GM12878 (cell line): ENCODE data around the gene BEGAIN. TPM values are rescaled to one million over a fixed set of nuclear protein-coding genes. Genes with fewer than 3 reads are reported as not detected.

Experiments used
- ATAC-seq: fragments of 200-7000 bp; cut with Tn5 transposase; 3 replicates; pipeline ENCODE4 v1.9.1; 2020; ENCODE audit warnings: mild to moderate bottlenecking, moderate library complexity
- BruUV-seq: library from RNA; stranded (reverse); fragments of 400-500 nt; replicated peaks from 2 replicates; lab custom pipeline; 2021; lab: Mats Ljungman, UMichigan
- CTCF ChIA-PET: fragments of 300-600 bp; sonication (Branson Sonifier 250); formaldehyde crosslinking; extraction: SDS; loops from one replicate; lab custom pipeline; 2021; ENCODE audit warnings: inconsistent platforms; lab: Yijun Ruan, JAX
- POLR2A ChIA-PET: fragments of 350-600 bp; formaldehyde crosslinking; extraction: SDS; loops from one replicate; lab custom pipeline; 2021; ENCODE audit warnings: inconsistent platforms; lab: Charles Lee
- RAD21 ChIA-PET: fragments of 300-600 bp; sonication (Branson Sonifier 250); formaldehyde crosslinking; loops from one replicate; lab custom pipeline; 2023; ENCODE audit warnings: antibody characterized with exemption; ENCODE audit not compliant: unreplicated experiment; lab: Charles Lee
- SMC1A ChIA-PET: fragments of 300-600 bp; sonication (Branson Sonifier 250); formaldehyde crosslinking; loops from one replicate; lab custom pipeline; 2023; ENCODE audit not compliant: unreplicated experiment, uncharacterized antibody; lab: Charles Lee
- DNase-seq: peaks from one replicate; pipeline ENCODE4 v3.0.0-alpha.2; 2011; ENCODE audit warnings: low read depth, low spot score
- FAIRE-seq: peaks from 3 replicates; lab custom pipeline; 2011; peaks lifted over from hg19 to GRCh38; lab: Jason Lieb, UNC
- H2AFZ ChIP-seq: 2 replicates; pipeline ENCODE4 v1.6.0; 2011; ENCODE audit warnings: low read depth, low read length, control low read depth; ENCODE audit not compliant: control insufficient read depth
- H3K27ac ChIP-seq: 2 replicates; pipeline ENCODE4 v1.5.1; 2011; ENCODE audit warnings: control low read depth; ENCODE audit not compliant: control insufficient read depth, insufficient read depth
- H3K27me3 ChIP-seq, 2 experiments: replicated peaks in 1 of 2; 2 replicates each; pipeline versions ENCODE4 v1.6.0 to v1.6.1; 2011; ENCODE audit warnings: low read length in 1 of 2; ENCODE audit not compliant: control insufficient read depth in 2 of 2, insufficient read depth in 2 of 2
- H3K36me3 ChIP-seq, 2 experiments: 2 replicates each; pipeline ENCODE4 v1.5.1; 2011; ENCODE audit warnings: low read length in 1 of 2; ENCODE audit not compliant: control insufficient read depth in 2 of 2, insufficient read depth in 2 of 2
- H3K4me1 ChIP-seq: 2 replicates; pipeline ENCODE4 v1.6.1; 2011; ENCODE audit warnings: mild to moderate bottlenecking, low read length, moderate library complexity, mixed read lengths; ENCODE audit not compliant: control insufficient read depth, insufficient read depth
- H3K4me2 ChIP-seq: 2 replicates; pipeline ENCODE4 v1.6.0; 2011; ENCODE audit warnings: control low read depth; ENCODE audit not compliant: control insufficient read depth, insufficient read depth
- H3K4me3 ChIP-seq: fragments of 200-600 bp; sonication (generic); 2 replicates; pipeline ENCODE4 v1.5.1; 2016
- H3K79me2 ChIP-seq: 2 replicates; pipeline ENCODE4 v1.6.0; 2011; ENCODE audit warnings: low read length; ENCODE audit not compliant: control insufficient read depth, insufficient read depth
- H3K9ac ChIP-seq: 2 replicates; pipeline ENCODE4 v1.8.0; 2011; ENCODE audit warnings: low read length, control low read depth, mixed read lengths; ENCODE audit not compliant: control insufficient read depth, insufficient read depth
- H3K9me3 ChIP-seq: replicated peaks from 3 replicates; pipeline ENCODE4 v1.5.1; 2011; ENCODE audit warnings: mild to moderate bottlenecking, low read length; ENCODE audit not compliant: control insufficient read depth, insufficient read depth
- H4K20me1 ChIP-seq: 2 replicates; pipeline ENCODE4 v1.6.0; 2011; ENCODE audit not compliant: control insufficient read depth, insufficient read depth
- GABPA ChIP-seq: IDR thresholded peaks from 2 replicates; pipeline ENCODE4 v1.6.1; 2014; ENCODE audit warnings: antibody characterized with exemption, low read depth, mild to moderate bottlenecking, inconsistent platforms
- HCFC1 ChIP-seq: fragments of 150-350 bp; IDR thresholded peaks from 2 replicates; pipeline ENCODE4 v1.6.1; 2014; ENCODE audit warnings: low read length
- NFYB ChIP-seq: IDR thresholded peaks from 2 replicates; pipeline ENCODE4 v1.6.1; 2011; ENCODE audit warnings: low read depth, mild to moderate bottlenecking, low read length, improper control_type of control experiment, moderate library complexity; ENCODE audit not compliant: insufficient read depth
- SMAD1 ChIP-seq: fragments of 450-650 bp; IDR thresholded peaks from 2 replicates; pipeline ENCODE4 v1.6.1; 2018; ENCODE audit warnings: mild to moderate bottlenecking, low read depth; ENCODE audit not compliant: partially characterized antibody
- ZNF274 ChIP-seq: IDR thresholded peaks from one replicate; pipeline ENCODE4 v1.8.0; 2011; ENCODE audit not compliant: insufficient read length, insufficient read depth
- WGBS: methylation state at CpG from one replicate; pipeline ENCODE4 v1.1.6; 2016; ENCODE audit warnings: low lambda C conversion rate; ENCODE audit not compliant: insufficient replicate concordance, insufficient coverage; ENCODE audit errors: missing lambda C conversion rate; 5-methylcytosine and 5-hydroxymethylcytosine counted together
- in situ Hi-C: fragments of 300-500 bp; cut with MboI; formaldehyde crosslinking; loops from 9 replicates; pipeline ENCODE4 v1.14.3; 2018; ENCODE audit warnings: mixed read lengths
- intact Hi-C: fragments of 100-400 bp; cut with micrococcal nuclease; formaldehyde crosslinking; loops from one replicate; pipeline ENCODE4 v1.14.2; 2022; ENCODE audit not compliant: unreplicated experiment
- polyA plus RNA-seq, 11 experiments: library from polyadenylated mRNA; depleted of rRNA in 4 of 11; unstranded in 6 of 11; stranded (reverse) in 5 of 11; fragments of >200 nt; fragmentation: Nextera tagmentation in 4 of 11; fragmentation: Illumina TruSeq in 1 of 11; extraction: Ambion mirVana in 4 of 11; extraction: Trizol in 1 of 11; gene quantifications; 1 replicate in 1 of 11; 2 replicates in 10 of 11; pipeline versions ENCODE4 v1.2.1 to v1.2.3, GENCODE V29; 2011 to 2016; ENCODE audit warnings: inconsistent platforms in 2 of 11, missing spikeins in 2 of 11, low read depth in 1 of 11
- total RNA-seq, 4 experiments: library from RNA; depleted of rRNA in 3 of 4; stranded (reverse); fragments of >200 nt in 3 of 4; fragmentation: Illumina TruSeq in 1 of 4; extraction: Trizol in 1 of 4; gene quantifications; 2 replicates each; pipeline versions ENCODE4 v1.2.1 to v1.2.3, GENCODE V29; 2013 to 2021
- TF ChIP-seq, protein P1 (sequence below): fragments of 450-650 bp; IDR thresholded peaks from 2 replicates; pipeline ENCODE4 v1.6.1; 2017; ENCODE audit warnings: low read depth, mild to moderate bottlenecking, moderate library complexity
- TF ChIP-seq, protein P2 (sequence below): fragments of 450-650 bp; IDR thresholded peaks from 2 replicates; pipeline ENCODE4 v1.6.1; 2018; ENCODE audit warnings: borderline replicate concordance, mild to moderate bottlenecking; ENCODE audit not compliant: partially characterized antibody

Gene BEGAIN
- total and polyA plus RNA-seq, 10 of the 15 experiments (the other 5 are each of a cell fraction or from before 2014, with no cell fraction given), result 0.01 to 0.31 (median 0.06) TPM; not detected in 5

DNA sequence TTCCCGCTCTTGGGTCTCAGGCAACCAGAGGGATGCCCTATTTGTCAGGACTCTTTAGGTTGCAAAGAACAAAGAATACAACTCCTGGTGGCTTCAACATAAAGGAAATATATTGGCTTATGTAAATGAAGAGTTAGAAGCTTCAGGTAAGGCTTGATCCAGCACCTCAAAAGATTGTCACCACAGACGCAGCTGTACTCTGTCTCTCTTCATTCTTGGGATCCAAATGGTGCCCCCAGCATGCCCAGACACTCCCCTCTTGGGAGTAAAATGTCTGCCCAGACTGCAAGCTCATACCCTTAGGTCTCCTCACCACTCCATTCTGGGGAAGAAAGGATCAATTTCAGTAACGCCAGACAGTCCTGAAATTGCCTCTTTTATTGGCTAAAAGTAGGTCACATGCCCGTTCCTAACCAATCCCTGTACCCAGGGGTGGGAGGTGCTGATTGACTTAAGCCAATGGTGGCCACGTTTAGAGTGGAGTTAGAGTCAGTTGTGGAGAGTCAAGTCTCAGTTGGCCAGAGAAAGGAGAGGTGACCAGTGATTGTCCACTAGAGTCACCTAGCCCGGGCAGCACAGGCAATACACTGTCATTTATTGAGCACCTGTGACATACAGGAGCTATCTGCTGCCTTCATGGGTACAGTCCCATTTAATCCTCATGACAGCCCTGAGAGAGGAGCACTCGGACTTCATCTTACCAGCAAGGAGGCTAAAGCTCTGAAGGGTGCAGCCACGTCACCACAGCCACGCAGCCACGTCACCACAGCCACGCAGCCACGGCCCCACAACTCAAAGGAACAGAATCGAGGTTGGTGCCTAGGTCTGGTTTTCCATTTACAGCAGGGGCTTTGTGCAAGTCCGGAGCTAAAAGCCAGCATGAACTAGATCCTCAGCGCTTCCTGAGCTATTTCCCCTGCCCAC lies 19.7 kb upstream of the BEGAIN start:
- no peak for DNase-seq
- CTCF ChIA-PET, result no interaction called here

DNA sequence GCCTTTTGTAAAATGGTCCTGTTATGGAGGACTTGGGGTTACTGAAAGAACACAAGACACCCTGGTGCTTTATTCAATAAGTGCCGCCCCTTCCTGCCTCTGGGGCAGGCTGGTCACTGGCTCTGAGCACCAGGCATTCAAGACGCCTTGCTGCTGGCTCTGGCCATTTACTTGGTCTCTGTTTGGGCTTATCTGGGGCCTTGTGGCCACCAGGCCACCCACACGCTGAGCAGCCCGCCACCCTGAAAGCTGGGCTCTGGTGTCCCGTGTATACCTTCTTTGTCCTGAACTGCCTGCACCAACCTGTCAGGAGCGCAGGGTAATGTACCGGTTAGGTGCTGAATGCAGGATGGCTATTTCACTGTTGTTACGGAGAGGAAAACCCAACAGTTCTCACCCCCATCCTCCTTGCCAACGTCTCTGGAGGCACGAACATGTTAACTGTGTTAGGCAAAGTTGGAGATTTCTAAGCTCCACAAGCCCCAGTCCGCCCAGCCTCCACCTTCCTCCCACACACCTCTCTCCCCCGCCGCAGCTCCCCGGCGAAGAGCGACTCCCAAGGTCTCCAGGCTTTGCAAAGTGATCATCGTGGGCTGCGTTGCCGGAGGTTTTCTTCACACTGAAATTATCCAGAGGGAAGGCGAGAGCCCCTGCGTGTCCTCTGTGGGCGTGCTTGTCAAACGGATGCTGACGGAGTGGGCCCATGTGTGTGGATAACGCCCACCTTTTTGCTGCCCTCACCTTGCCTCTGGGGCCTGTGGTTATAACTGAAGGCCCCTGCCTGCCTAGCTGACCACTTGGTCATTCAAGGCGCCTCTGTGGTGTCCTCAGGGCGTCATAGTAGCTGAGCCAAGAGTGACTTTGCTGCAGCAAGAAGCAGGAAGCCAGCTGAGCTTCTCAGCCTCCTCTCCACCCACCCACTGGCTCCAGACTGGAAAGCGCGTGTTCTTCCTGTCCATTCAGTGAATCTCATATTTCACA lies 18.8 kb upstream of the BEGAIN start:
- no peak for DNase-seq
- ATAC-seq, result no peak
- ChIA-PET RAD21 (no interaction called here), CTCF (no interaction called here), SMC1A (no interaction called here), POLR2A (interaction anchor here (0.5 kb wide), 1 partner anchor 9 kb away, joined by 3 read pairs; no protein-coding TSS in a partner anchor)
- no peak overlapping the region for H3K9ac ChIP-seq
- H3K9me3 ChIP-seq, result no peaks in the 10 kb centered on the region; the same call in 1 of the 3 replicates
- no TSS peak for BruUV-seq
- no peak overlapping the region for H3K4me2 ChIP-seq
- H3K4me3 ChIP-seq, result no peak overlapping the region
- H4K20me1 ChIP-seq, result no peaks in the 10 kb centered on the region
- no peaks in the 10 kb centered on the region; a peak in 1 of 4 replicates for H3K27me3 ChIP-seq
- in situ Hi-C loops, result no loop called here
- no peaks in the 10 kb centered on the region for H3K79me2 ChIP-seq
- intact Hi-C loops, result no loop called here
- no peaks in the 10 kb centered on the region for H3K4me1 ChIP-seq
- no peaks in the 10 kb centered on the region for H3K36me3 ChIP-seq
- WGBS, result 52% methylated on average over 29 of the region's 29 CpGs
- no peak overlapping the region for H3K27ac ChIP-seq
- no peak for FAIRE-seq
- no peak overlapping the region for H2AFZ ChIP-seq
- TF ChIP-seq ZNF274 (no peak), SMAD1 (no peak), HCFC1 (no peak)
- TF ChIP-seq, protein P1, sequence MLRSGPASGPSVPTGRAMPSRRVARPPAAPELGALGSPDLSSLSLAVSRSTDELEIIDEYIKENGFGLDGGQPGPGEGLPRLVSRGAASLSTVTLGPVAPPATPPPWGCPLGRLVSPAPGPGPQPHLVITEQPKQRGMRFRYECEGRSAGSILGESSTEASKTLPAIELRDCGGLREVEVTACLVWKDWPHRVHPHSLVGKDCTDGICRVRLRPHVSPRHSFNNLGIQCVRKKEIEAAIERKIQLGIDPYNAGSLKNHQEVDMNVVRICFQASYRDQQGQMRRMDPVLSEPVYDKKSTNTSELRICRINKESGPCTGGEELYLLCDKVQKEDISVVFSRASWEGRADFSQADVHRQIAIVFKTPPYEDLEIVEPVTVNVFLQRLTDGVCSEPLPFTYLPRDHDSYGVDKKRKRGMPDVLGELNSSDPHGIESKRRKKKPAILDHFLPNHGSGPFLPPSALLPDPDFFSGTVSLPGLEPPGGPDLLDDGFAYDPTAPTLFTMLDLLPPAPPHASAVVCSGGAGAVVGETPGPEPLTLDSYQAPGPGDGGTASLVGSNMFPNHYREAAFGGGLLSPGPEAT, result no peak
- TF ChIP-seq, protein P2, sequence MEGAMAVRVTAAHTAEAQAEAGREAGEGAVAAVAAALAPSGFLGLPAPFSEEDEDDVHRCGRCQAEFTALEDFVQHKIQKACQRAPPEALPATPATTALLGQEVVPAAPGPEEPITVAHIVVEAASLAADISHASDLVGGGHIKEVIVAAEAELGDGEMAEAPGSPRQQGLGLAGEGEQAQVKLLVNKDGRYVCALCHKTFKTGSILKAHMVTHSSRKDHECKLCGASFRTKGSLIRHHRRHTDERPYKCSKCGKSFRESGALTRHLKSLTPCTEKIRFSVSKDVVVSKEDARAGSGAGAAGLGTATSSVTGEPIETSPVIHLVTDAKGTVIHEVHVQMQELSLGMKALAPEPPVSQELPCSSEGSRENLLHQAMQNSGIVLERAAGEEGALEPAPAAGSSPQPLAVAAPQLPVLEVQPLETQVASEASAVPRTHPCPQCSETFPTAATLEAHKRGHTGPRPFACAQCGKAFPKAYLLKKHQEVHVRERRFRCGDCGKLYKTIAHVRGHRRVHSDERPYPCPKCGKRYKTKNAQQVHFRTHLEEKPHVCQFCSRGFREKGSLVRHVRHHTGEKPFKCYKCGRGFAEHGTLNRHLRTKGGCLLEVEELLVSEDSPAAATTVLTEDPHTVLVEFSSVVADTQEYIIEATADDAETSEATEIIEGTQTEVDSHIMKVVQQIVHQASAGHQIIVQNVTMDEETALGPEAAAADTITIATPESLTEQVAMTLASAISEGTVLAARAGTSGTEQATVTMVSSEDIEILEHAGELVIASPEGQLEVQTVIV, result no peak

More for the DNA sequence above, 19.7 kb upstream of the BEGAIN start:
- ChIA-PET RAD21 (no interaction called here), POLR2A (interaction anchor here (0.5 kb wide), 1 partner anchor 10 kb away, joined by 3 read pairs; no protein-coding TSS in a partner anchor), SMC1A (no interaction called here)
- no peaks in the 10 kb centered on the region; the same call in 1 of the 3 replicates for H3K9me3 ChIP-seq
- H3K4me1 ChIP-seq, result no peaks in the 10 kb centered on the region
- no peak for ATAC-seq
- 40% methylated on average over 15 of the region's 15 CpGs for WGBS
- H3K4me2 ChIP-seq, result no peak overlapping the region
- no peak overlapping the region for H3K9ac ChIP-seq
- H2AFZ ChIP-seq, result no peak overlapping the region
- no peaks in the 10 kb centered on the region for H4K20me1 ChIP-seq
- no peak overlapping the region for H3K4me3 ChIP-seq
- no peaks in the 10 kb centered on the region for H3K79me2 ChIP-seq
- H3K27me3 ChIP-seq, result no peaks in the 10 kb centered on the region; a peak in 1 of 4 replicates
- in situ Hi-C loops (no loop called here), intact Hi-C loops (no loop called here)
- H3K27ac ChIP-seq, result no peak overlapping the region
- TF ChIP-seq NFYB (peak; percentile 61), GABPA (no peak)
- TF ChIP-seq, all 136 proteins: peak for 1
- no peak for FAIRE-seq
- no peaks in the 10 kb centered on the region for H3K36me3 ChIP-seq
- no TSS peak for BruUV-seq
